Activated CD4-positive, alpha-beta T cell treated with anti-CD3 and anti-CD28 coated beads, Interleukin-2, amount 10 ng/mL, durations not matched to agents 24 days and 14 days (primary cell): ENCODE data around the gene HAUS3. TPM values are rescaled to one million over a fixed set of nuclear protein-coding genes. Genes with fewer than 3 reads are reported as not detected.
"Not testable (repeated sequence)": the region's sequence is repeated elsewhere in the genome, so short reads cannot be mapped to it uniquely, and the experiment has no call there.

Source experiments
- DNase-seq: peaks from one replicate; pipeline ENCODE4 v3.0.0; 2022
- H3K27ac Mint-ChIP-seq: one replicate; pipeline ENCODE4 v1.8.0; 2022; ENCODE audit warnings: mild to moderate bottlenecking, mixed read lengths
- H3K27me3 Mint-ChIP-seq: one replicate; pipeline ENCODE4 v1.8.0; 2022; ENCODE audit warnings: mixed read lengths
- H3K36me3 Mint-ChIP-seq: one replicate; pipeline ENCODE4 v1.8.0; 2022; ENCODE audit warnings: low read depth, mild to moderate bottlenecking, mixed read lengths
- H3K4me1 Mint-ChIP-seq: one replicate; pipeline ENCODE4 v1.8.0; 2021; ENCODE audit warnings: mixed read lengths
- H3K4me3 Mint-ChIP-seq: one replicate; pipeline ENCODE4 v1.8.0; 2022; ENCODE audit warnings: mild to moderate bottlenecking, moderate library complexity, mixed read lengths
- H3K9me3 Mint-ChIP-seq: one replicate; pipeline ENCODE4 v1.8.0; 2021; ENCODE audit warnings: mixed read lengths
- intact Hi-C: fragments of 100-400 bp; cut with micrococcal nuclease; formaldehyde crosslinking; loops from one replicate; pipeline ENCODE4 v1.15.1; 2023
- total RNA-seq: library from RNA; stranded (reverse); gene quantifications from 2 replicates; pipeline ENCODE4 v1.2.3, GENCODE V29; 2022

Gene HAUS3
- total RNA-seq, 1 donor from 2014 or later: 19.4 TPM

DNA sequence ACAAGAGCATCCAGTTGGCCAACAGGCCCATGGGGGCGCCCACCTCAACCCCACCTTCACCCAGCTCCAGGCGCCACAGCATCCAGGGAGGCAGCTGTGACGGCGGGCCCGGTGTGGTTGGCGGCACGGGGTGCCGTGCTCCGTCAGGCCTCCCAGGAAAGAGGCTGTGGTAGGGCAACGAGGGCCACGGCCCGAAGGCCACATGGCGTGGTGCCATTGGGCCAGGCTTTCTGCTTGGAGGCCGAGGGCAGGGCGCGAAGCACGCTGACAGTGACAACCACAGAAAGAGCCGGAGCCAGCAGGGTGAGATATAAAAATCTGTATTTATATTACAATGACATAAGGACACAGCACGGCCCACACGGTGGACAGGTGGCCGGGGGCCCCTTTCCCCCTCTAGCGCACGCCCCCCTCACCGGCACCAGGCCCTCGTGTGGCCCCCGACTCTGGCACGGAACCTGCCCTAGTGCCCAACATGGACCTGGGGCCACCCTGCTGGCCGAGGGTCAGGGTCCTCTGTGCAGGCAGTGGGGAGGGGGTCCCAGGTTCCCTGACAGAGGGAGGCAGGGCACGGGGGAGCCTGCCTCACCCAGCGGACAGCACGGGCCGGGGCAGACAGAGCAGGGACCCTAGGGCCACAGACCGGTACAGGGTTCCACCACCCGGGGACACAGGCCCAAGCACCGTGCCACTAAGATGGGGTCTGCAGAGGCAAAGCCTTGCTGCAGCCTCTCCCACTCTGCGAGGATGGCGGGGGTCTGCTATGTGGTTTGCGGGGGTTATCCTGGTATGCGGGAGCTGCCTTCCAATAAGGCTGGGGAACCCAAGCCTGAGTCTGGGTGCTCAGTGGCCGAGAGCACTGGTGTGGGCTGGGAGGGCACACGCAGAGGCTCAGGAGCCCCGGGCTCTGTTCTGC, 5.5 kb upstream of the HAUS3 start:
- H3K27me3 Mint-ChIP-seq: peaks cover 2% of the 10 kb centered on the region
- H3K9me3 Mint-ChIP-seq: no peaks in the 10 kb centered on the region
- DNase-seq: peak; percentile 55
- H3K27ac Mint-ChIP-seq: no peak overlapping the region
- H3K4me1 Mint-ChIP-seq: peaks cover 11% of the 10 kb centered on the region
- no peaks in the 10 kb centered on the region for H3K36me3 Mint-ChIP-seq
- no peak overlapping the region for H3K4me3 Mint-ChIP-seq
- intact Hi-C loops: loop anchor here (10.0 kb wide), 1 partner anchor 533 kb away; the partner anchor contains the start of gene SLBP

DNA sequence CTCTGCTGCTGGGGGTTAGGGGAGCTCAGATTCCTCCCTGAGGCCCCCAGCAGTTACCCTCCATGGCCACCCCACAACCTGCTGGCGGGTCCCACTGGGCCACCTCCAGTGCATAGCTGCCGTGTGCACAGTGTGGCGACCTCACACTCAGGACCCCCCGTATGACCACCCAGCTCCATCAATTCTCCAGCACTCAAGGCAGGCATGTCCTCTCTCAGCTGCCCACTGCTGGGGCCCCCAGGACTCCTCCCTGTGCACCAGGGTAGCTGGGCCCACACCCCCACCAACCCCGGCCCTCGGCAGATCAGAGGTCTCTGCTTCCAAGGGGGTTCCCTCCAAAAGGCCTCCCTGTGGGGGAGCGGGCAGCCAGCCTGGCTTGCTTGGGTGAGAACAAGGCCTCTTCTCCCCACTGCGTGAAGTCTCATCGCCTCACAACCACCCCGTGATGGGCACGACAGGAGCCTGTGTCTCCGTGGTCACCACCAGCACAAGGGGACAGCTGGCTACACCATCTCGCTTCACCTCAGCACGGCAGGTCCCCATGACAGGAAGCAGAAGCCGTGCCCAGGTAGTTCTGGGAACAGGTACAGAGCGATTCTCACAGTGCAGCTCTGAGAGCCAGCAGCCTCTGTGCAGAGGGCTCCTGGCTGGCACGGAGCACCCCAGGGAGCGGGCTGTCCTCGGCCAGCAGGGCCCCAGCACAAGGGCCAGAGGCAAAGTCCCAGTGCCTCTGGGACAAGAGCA, 4.6 kb upstream of the HAUS3 start:
- Mint-ChIP-seq H3K4me1 (peaks cover 13% of the 10 kb centered on the region), H3K27me3 (peaks cover 2% of the 10 kb centered on the region), H3K27ac (no peak overlapping the region), H3K4me3 (no peak overlapping the region), H3K36me3 (peaks cover 2% of the 10 kb centered on the region), H3K9me3 (no peaks in the 10 kb centered on the region)
- DNase-seq: no peak
- intact Hi-C loops: loop anchor here (10.0 kb wide), 1 partner anchor 532 kb away; the partner anchor contains the start of gene SLBP

DNA sequence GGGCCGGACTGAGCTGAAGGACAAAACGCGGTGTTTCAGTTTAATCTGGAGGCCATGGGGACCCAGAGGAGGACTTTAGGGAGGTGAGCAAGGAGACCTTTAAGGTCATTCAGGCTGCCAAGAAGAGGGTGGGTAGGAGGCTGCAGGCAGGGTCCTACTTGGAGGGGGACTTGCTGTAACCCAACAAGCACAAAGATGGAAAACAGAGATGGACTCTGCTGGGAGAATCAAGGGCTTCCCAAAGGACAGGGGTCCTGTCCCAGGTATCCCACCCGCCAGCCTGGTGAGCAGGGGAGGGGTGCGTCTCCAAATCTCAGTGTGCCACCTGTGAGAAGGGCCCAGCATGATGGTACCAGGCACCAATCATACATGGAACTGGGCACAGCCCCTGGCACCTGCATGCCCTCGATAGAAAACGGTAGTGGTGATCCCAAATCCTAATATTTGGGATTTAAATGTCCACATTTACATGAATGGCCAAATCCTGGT, 3.9 kb upstream of the HAUS3 start:
- peaks cover 15% of the 10 kb centered on the region for H3K4me1 Mint-ChIP-seq
- intact Hi-C loops: loop anchor here (10.0 kb wide), 1 partner anchor 531 kb away; the partner anchor contains the start of gene SLBP
- no peaks in the 10 kb centered on the region for H3K9me3 Mint-ChIP-seq
- H3K36me3 Mint-ChIP-seq: peaks cover 2% of the 10 kb centered on the region
- H3K4me3 Mint-ChIP-seq: no peak overlapping the region
- DNase-seq: peak; percentile 53
- H3K27ac Mint-ChIP-seq: peak overlapping the region; percentile 11
- H3K27me3 Mint-ChIP-seq: peaks cover 2% of the 10 kb centered on the region

DNA sequence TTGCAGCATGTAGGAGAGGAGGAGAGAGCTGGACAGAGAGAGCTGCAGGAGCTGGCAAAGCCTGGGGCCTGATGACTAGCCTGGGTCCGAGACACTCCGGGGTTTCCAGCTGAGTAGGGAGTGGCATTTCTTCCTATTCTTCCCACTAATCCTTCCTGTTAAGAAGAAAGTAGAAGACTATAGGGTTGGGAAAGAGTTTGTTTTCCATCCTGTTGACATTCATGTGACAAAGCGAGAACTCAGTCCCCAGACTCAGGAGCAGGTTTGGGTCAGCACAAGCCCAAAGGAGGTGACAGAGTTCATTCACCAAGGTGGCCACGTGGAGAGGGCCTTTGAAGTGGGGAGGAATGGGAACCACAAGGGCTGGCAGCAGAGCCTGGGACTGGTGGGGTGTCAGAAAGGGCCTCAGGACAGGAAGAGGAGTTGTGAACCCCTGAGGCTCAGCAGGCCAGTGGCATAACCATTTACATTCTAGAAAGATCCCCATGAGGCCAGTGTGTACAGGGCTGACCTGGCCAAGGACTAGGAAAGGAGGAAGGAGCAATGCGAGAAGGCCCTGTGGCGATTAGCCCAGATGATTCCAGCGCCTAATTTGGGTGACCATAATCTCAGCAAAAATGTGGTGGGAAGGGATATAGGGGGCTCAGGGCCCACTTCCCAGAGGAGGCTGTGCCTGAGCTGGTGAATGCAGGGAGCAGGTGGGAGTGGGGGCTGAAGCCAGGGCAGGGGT, 3.3 kb upstream of the HAUS3 start:
- DNase-seq: peak; percentile 62
- H3K4me1 Mint-ChIP-seq: peaks cover 21% of the 10 kb centered on the region
- no peak overlapping the region for H3K4me3 Mint-ChIP-seq
- H3K27ac Mint-ChIP-seq: peak overlapping the region; percentile 11
- H3K27me3 Mint-ChIP-seq: peaks cover 2% of the 10 kb centered on the region
- intact Hi-C loops: loop anchor here (10.0 kb wide), 1 partner anchor 530 kb away; the partner anchor contains the start of gene SLBP
- no peaks in the 10 kb centered on the region for H3K9me3 Mint-ChIP-seq
- peaks cover 3% of the 10 kb centered on the region for H3K36me3 Mint-ChIP-seq

DNA sequence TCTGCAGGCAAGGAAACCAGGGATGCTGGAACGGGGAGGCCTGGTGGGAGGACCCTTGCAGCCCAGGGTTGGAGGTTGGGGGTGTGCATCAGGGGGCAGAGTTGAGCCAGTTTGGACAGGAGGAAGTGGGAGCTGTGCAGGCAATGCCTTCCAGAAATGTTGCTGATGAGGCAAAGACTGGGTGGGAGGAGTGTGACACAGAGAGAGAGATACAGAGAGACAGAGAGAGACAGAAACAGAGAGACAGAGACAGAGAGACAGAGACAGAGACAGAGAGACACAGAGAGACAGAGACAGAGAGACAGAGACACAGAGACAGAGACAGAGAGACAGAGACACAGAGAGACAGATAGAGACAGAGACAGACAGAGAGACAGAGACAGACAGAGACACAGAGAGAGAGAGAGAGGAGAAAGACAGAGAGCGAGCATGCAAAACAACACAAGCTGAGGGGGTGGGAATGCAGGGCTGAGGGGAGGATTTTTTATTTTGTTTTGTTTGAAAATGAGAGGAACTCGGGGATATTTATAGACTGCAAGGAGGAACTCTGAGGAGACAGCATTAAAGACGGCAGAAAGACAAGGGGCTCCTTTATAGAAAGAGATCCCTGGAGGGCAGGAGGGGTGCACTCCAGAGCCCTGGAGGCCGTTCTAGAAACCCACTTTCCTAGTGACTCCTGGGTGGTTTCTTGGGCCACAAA, 1.9 kb upstream of the HAUS3 start:
- peaks cover 2% of the 10 kb centered on the region for H3K27me3 Mint-ChIP-seq
- DNase-seq: peak; percentile 62
- no peak overlapping the region for H3K27ac Mint-ChIP-seq
- H3K9me3 Mint-ChIP-seq: no peaks in the 10 kb centered on the region
- no peak overlapping the region for H3K4me3 Mint-ChIP-seq
- H3K4me1 Mint-ChIP-seq: peaks cover 32% of the 10 kb centered on the region
- H3K36me3 Mint-ChIP-seq: peaks cover 13% of the 10 kb centered on the region
- intact Hi-C loops: loop anchor here (2.0 to 10.0 kb wide), 4 partner anchors 293 to 1288 kb away; partner anchors contain the start of genes FAM193A, LRPAP1 and SLBP

DNA sequence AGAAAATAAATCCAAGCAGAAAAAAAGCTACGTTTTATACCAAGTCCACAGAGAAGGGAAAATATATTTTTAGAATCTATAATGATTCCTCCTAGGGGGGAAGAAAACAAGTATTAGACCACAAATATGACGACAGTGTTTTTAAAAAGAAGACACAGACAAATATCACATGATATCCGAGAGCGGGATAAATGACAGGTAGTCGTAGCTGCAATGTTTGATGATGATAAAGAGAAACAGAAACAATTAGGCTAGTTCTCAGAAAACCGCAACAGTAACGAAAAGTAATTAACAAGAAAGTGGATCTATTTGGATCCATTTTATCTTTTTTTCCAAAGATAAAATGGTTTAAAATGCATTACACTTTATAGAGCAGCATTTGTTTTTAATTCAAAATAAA, 918 bp downstream of the HAUS3 start:
- peaks cover 2% of the 10 kb centered on the region for H3K27me3 Mint-ChIP-seq
- H3K4me1 Mint-ChIP-seq: peaks cover 49% of the 10 kb centered on the region
- H3K36me3 Mint-ChIP-seq: peaks cover 29% of the 10 kb centered on the region
- peak overlapping the region; percentile 84 for H3K4me3 Mint-ChIP-seq
- H3K27ac Mint-ChIP-seq: peak overlapping the region; percentile 93
- H3K9me3 Mint-ChIP-seq: no peaks in the 10 kb centered on the region
- peak; percentile 66 for DNase-seq
- intact Hi-C loops: loop anchor here (1.0 to 10.0 kb wide), 4 partner anchors 232 to 1291 kb away; partner anchors contain the start of genes FAM193A, LRPAP1 and SLBP

DNA sequence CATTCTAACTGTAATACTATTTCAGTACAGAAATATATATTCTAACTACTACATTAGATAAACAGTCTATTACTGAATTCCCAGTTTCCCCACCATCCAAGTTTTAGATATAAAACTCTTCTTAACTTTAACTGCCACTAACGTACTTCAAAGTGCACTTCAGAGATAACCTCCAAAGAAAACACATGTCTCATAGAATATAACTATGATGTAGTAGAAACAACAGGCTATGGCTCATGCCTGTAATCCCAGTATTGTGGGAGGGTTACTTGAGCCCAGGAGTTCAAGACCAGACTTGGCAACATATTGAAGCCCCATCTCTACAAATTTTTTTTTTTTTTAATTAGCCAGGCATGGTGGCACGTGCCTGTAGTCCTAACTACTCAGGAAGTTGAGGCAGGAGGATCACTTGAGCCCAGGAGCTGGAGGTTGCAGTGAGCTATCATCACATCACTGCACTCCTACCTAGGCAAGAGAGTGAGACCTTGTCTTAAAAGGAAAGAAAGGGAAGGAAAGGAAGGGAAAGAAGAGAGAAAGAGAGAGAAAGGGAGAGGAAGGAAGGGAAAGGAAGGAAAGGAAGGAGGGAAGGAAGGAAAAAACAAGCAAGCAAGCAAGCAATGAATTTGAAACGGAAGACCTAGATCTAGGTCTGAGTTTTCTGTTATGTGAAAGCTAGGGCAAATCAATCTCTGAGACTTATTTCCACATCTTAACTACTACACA, 4.8 kb downstream of the HAUS3 start:
- no peak for DNase-seq
- intact Hi-C loops: no loop called here
- H3K9me3 Mint-ChIP-seq: no peaks in the 10 kb centered on the region
- H3K4me3 Mint-ChIP-seq: peak overlapping the region; percentile 59
- peaks cover 48% of the 10 kb centered on the region for H3K36me3 Mint-ChIP-seq
- no peaks in the 10 kb centered on the region for H3K27me3 Mint-ChIP-seq
- H3K4me1 Mint-ChIP-seq: peaks cover 50% of the 10 kb centered on the region
- no peak overlapping the region for H3K27ac Mint-ChIP-seq

DNA sequence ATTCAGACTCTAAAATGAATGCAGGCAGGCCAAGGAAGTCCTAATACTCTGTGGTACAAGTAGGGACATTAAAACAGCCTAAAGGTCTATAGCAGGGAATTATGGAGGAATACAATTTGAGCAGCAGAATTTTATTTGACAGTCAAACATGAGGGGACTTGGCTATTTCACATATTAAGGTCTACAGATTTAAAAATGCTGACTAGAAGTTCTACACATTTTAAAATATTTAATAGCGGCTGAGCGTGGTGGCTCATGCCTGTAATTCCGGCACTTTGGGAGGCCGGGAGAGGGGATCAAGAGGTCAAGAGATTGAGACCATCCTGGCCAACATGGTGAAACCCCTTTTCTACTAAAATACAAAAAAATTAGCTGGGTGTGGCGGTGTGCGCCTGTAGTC, 10.8 kb downstream of the HAUS3 start:
- Mint-ChIP-seq H3K9me3 (no peaks in the 10 kb centered on the region), H3K27me3 (no peaks in the 10 kb centered on the region), H3K4me3 (no peak overlapping the region), H3K4me1 (peaks cover 14% of the 10 kb centered on the region), H3K36me3 (peaks cover 32% of the 10 kb centered on the region), H3K27ac (no peak overlapping the region)
- intact Hi-C loops: no loop called here
- DNase-seq: no peak

- H3K4me1 Mint-ChIP-seq: no peaks in the 10 kb centered on the region
- no peak overlapping the region for H3K27ac Mint-ChIP-seq
- intact Hi-C loops: no loop called here
- H3K4me3 Mint-ChIP-seq: no peak overlapping the region
- H3K9me3 Mint-ChIP-seq: no peaks in the 10 kb centered on the region
- DNase-seq: no peak
- peaks cover 20% of the 10 kb centered on the region for H3K36me3 Mint-ChIP-seq
- H3K27me3 Mint-ChIP-seq: no peaks in the 10 kb centered on the region
Observed at GRCh38 chr4:2226261-2226660, 15.7 kb downstream of the HAUS3 start.

DNA sequence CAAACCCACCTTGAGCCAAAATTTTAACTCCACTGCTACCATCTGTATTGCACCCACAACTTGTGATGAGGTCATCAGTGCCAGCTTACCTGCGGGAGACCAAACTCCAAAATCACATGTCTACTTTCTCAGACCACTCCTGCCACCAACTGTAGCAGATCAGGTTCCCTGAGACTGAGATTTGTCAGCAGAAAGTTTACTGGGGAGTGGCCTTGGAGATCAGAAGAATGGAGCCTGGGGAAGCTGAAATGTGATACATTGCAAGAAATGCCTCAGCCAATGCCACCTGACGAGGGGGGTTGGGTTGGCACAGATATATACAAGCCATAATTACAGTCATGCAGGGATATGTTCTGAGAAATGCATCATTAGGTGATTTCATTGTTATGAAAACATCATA, 19.1 kb downstream of the HAUS3 start:
- DNase-seq: no peak
- Mint-ChIP-seq H3K4me1 (peaks cover 6% of the 10 kb centered on the region), H3K36me3 (peaks cover 14% of the 10 kb centered on the region), H3K27ac (no peak overlapping the region), H3K9me3 (no peaks in the 10 kb centered on the region), H3K4me3 (no peak overlapping the region), H3K27me3 (no peaks in the 10 kb centered on the region)
- intact Hi-C loops: no loop called here

- H3K4me1 Mint-ChIP-seq, DNase-seq, intact Hi-C loops, H3K4me3 Mint-ChIP-seq, H3K27me3 Mint-ChIP-seq, H3K27ac Mint-ChIP-seq, H3K36me3 Mint-ChIP-seq, H3K9me3 Mint-ChIP-seq: not testable (repeated sequence)
Observed at GRCh38 chr4:2221378-2221777, 20.5 kb downstream of the HAUS3 start.

GRCh38 chr4:2220016-2220630, 21.8 kb downstream of the HAUS3 start:
- no peak overlapping the region for H3K27ac Mint-ChIP-seq
- peaks cover 4% of the 10 kb centered on the region for H3K36me3 Mint-ChIP-seq
- peak; percentile 94 for DNase-seq
- peaks cover 8% of the 10 kb centered on the region for H3K4me1 Mint-ChIP-seq
- H3K9me3 Mint-ChIP-seq: no peaks in the 10 kb centered on the region
- intact Hi-C loops: loop anchor here (1.0 kb wide), 2 partner anchors 221 to 243 kb away; no protein-coding TSS in a partner anchor
- H3K27me3 Mint-ChIP-seq: no peaks in the 10 kb centered on the region
- no peak overlapping the region for H3K4me3 Mint-ChIP-seq
